ENCODE measurements around the gene SNAPC3.
A peak's percentile ranks its signal among the peaks of the same experiment; 100 is the strongest.
"Not testable (repeated sequence)": the region's sequence is repeated elsewhere in the genome, so short reads cannot be mapped to it uniquely, and the experiment has no call there.

The SNAPC3 gene

GRCh38 chr9:15422372-15423230 lies at the start of gene SNAPC3:
Gene SNAPC3, plus strand, starts transcription at chr9:15422876. Its CDS starts 4 bp downstream, at chr9:15422880.
- peak; percentile 95 to 97 (median 97) for DNase-seq

GRCh38 chr9:15373881-15374280 lies 48.8 kb upstream of the SNAPC3 start:
- no peak for DNase-seq

GRCh38 chr9:15374310-15374709 lies 48.4 kb upstream of the SNAPC3 start:
- peak; percentile 14 to 55 (median 31) for DNase-seq

GRCh38 chr9:15374825-15375224 lies 47.9 kb upstream of the SNAPC3 start:
- DNase-seq = no peak

GRCh38 chr9:15377625-15378540 lies 44.8 kb upstream of the SNAPC3 start:
- DNase-seq = peak in 1 of 3 donors; percentile 8

GRCh38 chr9:15379317-15379716 lies 43.4 kb upstream of the SNAPC3 start:
- DNase-seq = not testable (repeated sequence)

GRCh38 chr9:15379888-15380287 lies 42.8 kb upstream of the SNAPC3 start:
- not testable (repeated sequence) for DNase-seq

GRCh38 chr9:15381491-15381890 lies 41.2 kb upstream of the SNAPC3 start:
- no peak for DNase-seq

- no peak for DNase-seq
Observed at GRCh38 chr9:15386465-15386864, 36.2 kb upstream of the SNAPC3 start.

- DNase-seq = no peak
Observed at GRCh38 chr9:15389173-15389572, 33.5 kb upstream of the SNAPC3 start.

- DNase-seq = no peak
Observed at GRCh38 chr9:15389631-15390030, 33.0 kb upstream of the SNAPC3 start.

- no peak for DNase-seq
Observed at GRCh38 chr9:15390201-15390600, 32.5 kb upstream of the SNAPC3 start.

- DNase-seq = no peak
Observed at GRCh38 chr9:15392363-15392762, 30.3 kb upstream of the SNAPC3 start.

GRCh38 chr9:15400281-15400941 lies 22.3 kb upstream of the SNAPC3 start:
- no peak for DNase-seq

- no peak for DNase-seq
Observed at GRCh38 chr9:15401266-15401665, 21.4 kb upstream of the SNAPC3 start.

- peak; percentile 16 to 29 (median 23) for DNase-seq
Observed at GRCh38 chr9:15403155-15403554, 19.5 kb upstream of the SNAPC3 start.

GRCh38 chr9:15404171-15404570 lies 18.5 kb upstream of the SNAPC3 start:
- DNase-seq = no peak

- DNase-seq = peak; percentile 46 to 69 (median 51)
Observed at GRCh38 chr9:15416880-15417279, 5.8 kb upstream of the SNAPC3 start.

GRCh38 chr9:15417626-15418025 lies 5.0 kb upstream of the SNAPC3 start:
- no peak for DNase-seq

- no peak for DNase-seq
Observed at GRCh38 chr9:15420796-15421195, 1.9 kb upstream of the SNAPC3 start.

- DNase-seq = no peak
Observed at GRCh38 chr9:15421532-15421931, 1.1 kb upstream of the SNAPC3 start.

GRCh38 chr9:15421990-15422371 lies 695 bp upstream of the SNAPC3 start:
- DNase-seq = no peak
